Measurements from ENCODE around the gene DENND4C. TPM values are rescaled to one million over a fixed set of nuclear protein-coding genes. Genes with fewer than 3 reads are reported as not detected.
"Not testable (repeated sequence)": the region's sequence is repeated elsewhere in the genome, so short reads cannot be mapped to it uniquely, and the experiment has no call there.

The DENND4C gene
- polyA plus RNA-seq, 1 of the 3 experiments (the other 2 are of a cell fraction), result 7.5 TPM

DNA sequence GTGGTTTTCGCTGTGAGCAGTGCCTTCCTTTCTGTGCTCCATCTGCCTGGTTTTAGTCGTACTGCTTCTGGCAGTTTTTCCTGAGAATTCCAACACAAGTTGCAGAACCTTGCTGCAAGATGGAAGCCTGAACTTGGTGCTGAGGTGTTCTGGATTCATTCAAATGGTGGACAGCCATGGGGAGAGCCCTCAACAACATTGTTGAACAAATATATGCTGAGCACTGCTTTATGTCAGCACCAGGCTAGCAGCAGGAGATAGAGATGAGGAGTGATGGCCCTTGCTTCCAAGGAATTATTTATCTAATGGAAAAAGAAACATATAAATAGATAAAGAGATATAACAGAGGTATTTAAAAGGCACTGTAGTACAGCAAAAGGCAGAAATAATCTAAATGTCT lies 156.8 kb downstream of the DENND4C start:
- DNase-seq, result no peak

DNA sequence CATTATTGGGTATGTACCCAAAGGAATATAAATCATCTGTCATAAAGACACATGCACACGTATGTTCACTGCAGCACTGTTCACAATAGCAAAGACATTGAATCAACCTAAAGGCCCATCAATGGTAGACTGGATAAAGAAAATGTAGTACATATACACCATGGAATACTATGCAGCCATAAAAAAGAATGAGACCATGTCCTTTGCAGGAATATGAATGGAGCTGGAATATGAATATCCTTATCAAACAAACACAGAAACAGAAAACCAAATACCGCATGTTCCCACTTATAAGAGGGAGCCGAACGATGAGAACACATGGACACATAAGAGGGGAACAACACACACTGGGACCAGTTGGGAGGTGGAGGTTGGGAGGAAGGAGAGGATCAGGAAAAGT lies 159.0 kb downstream of the DENND4C start:
- H3K36me3 ChIP-seq (replicated peaks in 1 of 2; ENCODE audit: control insufficient read depth in 1 of 2, insufficient read depth in 2 of 2, low read length in 1 of 2); H3K9ac ChIP-seq; H4K20me1 ChIP-seq (ENCODE audit: insufficient read depth); H3K9me3 ChIP-seq; H3K27ac ChIP-seq (ENCODE audit: low read depth in 2 of 2, low read length in 1 of 2); H3K4me3 ChIP-seq (ENCODE audit: low read depth in 2 of 2, low read length in 1 of 2); H3K27me3 ChIP-seq (ENCODE audit: insufficient read depth); H3K4me1 ChIP-seq (ENCODE audit: control insufficient read depth in 1 of 2, insufficient read depth in 2 of 2, low read depth in 1 of 2, low read length in 1 of 2); H2AFZ ChIP-seq (ENCODE audit: low read depth); POLR2A ChIA-PET; DNase-seq; H3K79me2 ChIP-seq (ENCODE audit: insufficient read depth); H3K9me2 ChIP-seq; CTCF ChIA-PET; H3K4me2 ChIP-seq: not testable (repeated sequence)
- peaks cover 11% of the 10 kb centered on the region for H3F3A ChIP-seq (replicated peaks; ENCODE audit: insufficient read depth)
- 83% methylated on average over 4 of the region's 4 CpGs for WGBS (ENCODE audit: low lambda C conversion rate)

More for the DNA sequence above, 156.8 kb downstream of the DENND4C start:
- H3K79me2 ChIP-seq (ENCODE audit: insufficient read depth), result no peaks in the 10 kb centered on the region
- peaks cover 13% of the 10 kb centered on the region for H3F3A ChIP-seq (replicated peaks; ENCODE audit: insufficient read depth)
- ChIA-PET CTCF (no interaction called here), POLR2A (no interaction called here)
- H3K4me1 ChIP-seq (ENCODE audit: control insufficient read depth in 1 of 2, insufficient read depth in 2 of 2, low read depth in 1 of 2, low read length in 1 of 2), result peaks cover 0 to 5% of the 10 kb centered on the region in 2 experiments; a peak in 1 of 4 replicates
- WGBS (ENCODE audit: low lambda C conversion rate), result 87% methylated on average over 2 of the region's 2 CpGs
- H2AFZ ChIP-seq (ENCODE audit: low read depth), result no peak overlapping the region
- H3K27ac ChIP-seq (ENCODE audit: low read depth in 2 of 2, low read length in 1 of 2), result peak overlapping the region in 1 of 2 experiments; percentile 19; a peak in 1 of 4 replicates
- TF ChIP-seq, protein P1, sequence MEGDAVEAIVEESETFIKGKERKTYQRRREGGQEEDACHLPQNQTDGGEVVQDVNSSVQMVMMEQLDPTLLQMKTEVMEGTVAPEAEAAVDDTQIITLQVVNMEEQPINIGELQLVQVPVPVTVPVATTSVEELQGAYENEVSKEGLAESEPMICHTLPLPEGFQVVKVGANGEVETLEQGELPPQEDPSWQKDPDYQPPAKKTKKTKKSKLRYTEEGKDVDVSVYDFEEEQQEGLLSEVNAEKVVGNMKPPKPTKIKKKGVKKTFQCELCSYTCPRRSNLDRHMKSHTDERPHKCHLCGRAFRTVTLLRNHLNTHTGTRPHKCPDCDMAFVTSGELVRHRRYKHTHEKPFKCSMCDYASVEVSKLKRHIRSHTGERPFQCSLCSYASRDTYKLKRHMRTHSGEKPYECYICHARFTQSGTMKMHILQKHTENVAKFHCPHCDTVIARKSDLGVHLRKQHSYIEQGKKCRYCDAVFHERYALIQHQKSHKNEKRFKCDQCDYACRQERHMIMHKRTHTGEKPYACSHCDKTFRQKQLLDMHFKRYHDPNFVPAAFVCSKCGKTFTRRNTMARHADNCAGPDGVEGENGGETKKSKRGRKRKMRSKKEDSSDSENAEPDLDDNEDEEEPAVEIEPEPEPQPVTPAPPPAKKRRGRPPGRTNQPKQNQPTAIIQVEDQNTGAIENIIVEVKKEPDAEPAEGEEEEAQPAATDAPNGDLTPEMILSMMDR (IDR thresholded peaks at IDR 0.05), result no peak
- TF ChIP-seq TAF1 (IDR thresholded peaks at IDR 0.05; ENCODE audit: borderline replicate concordance, low read depth, low read length) (no peak), EZH2phosphoT487 (IDR thresholded peaks at IDR 0.05; ENCODE audit: borderline replicate concordance, low read depth) (no peak), EP300 (IDR thresholded peaks at IDR 0.05; ENCODE audit: borderline replicate concordance in 1 of 2, low read depth in 1 of 2, low read length in 1 of 2) (no peak), ELF1 (IDR thresholded peaks at IDR 0.05) (no peak), SMC3 (IDR thresholded peaks at IDR 0.05; ENCODE audit: low read depth, low read length) (no peak), POLR2AphosphoS5 (IDR thresholded peaks at IDR 0.05; ENCODE audit: low read depth, low read length) (no peak), JUND (IDR thresholded peaks at IDR 0.05) (0 out of 2 replicates have a peak, but pooled peaks have one; percentile 16), GATA2 (CRISPR knock-in tag; IDR thresholded peaks at IDR 0.05) (no peak), RXRA (IDR thresholded peaks at IDR 0.05; ENCODE audit: borderline replicate concordance, low read depth) (no peak), GABPA (IDR thresholded peaks at IDR 0.05; ENCODE audit: low read depth) (no peak), TCF12 (IDR thresholded peaks at IDR 0.05) (peak; percentile 73), NRF1 (IDR thresholded peaks at IDR 0.05; ENCODE audit: low read depth, low read length) (no peak), MXI1 (IDR thresholded peaks at IDR 0.05; ENCODE audit: low read depth, low read length) (no peak)
- TF ChIP-seq, protein P2, sequence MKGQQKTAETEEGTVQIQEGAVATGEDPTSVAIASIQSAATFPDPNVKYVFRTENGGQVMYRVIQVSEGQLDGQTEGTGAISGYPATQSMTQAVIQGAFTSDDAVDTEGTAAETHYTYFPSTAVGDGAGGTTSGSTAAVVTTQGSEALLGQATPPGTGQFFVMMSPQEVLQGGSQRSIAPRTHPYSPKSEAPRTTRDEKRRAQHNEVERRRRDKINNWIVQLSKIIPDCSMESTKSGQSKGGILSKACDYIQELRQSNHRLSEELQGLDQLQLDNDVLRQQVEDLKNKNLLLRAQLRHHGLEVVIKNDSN (IDR thresholded peaks at IDR 0.05; ENCODE audit: borderline replicate concordance, low read depth), result no peak
- TF ChIP-seq, protein P3, sequence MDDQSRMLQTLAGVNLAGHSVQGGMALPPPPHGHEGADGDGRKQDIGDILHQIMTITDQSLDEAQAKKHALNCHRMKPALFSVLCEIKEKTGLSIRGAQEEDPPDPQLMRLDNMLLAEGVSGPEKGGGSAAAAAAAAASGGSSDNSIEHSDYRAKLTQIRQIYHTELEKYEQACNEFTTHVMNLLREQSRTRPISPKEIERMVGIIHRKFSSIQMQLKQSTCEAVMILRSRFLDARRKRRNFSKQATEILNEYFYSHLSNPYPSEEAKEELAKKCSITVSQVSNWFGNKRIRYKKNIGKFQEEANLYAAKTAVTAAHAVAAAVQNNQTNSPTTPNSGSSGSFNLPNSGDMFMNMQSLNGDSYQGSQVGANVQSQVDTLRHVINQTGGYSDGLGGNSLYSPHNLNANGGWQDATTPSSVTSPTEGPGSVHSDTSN (IDR thresholded peaks at IDR 0.05), result peak; percentile 70
- TF ChIP-seq, protein P4, sequence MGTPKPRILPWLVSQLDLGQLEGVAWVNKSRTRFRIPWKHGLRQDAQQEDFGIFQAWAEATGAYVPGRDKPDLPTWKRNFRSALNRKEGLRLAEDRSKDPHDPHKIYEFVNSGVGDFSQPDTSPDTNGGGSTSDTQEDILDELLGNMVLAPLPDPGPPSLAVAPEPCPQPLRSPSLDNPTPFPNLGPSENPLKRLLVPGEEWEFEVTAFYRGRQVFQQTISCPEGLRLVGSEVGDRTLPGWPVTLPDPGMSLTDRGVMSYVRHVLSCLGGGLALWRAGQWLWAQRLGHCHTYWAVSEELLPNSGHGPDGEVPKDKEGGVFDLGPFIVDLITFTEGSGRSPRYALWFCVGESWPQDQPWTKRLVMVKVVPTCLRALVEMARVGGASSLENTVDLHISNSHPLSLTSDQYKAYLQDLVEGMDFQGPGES (IDR thresholded peaks at IDR 0.05; ENCODE audit: low read depth, low read length), result no peak
- H3K9me2 ChIP-seq, result no peaks in the 10 kb centered on the region
- H3K9me3 ChIP-seq, result no peaks in the 10 kb centered on the region
- H3K36me3 ChIP-seq (replicated peaks in 1 of 2; ENCODE audit: control insufficient read depth in 1 of 2, insufficient read depth in 2 of 2, low read length in 1 of 2), result no peaks in the 10 kb centered on the region
- H3K4me3 ChIP-seq (ENCODE audit: low read depth in 2 of 2, low read length in 1 of 2), result no peak overlapping the region
- no peaks in the 10 kb centered on the region for H4K20me1 ChIP-seq (ENCODE audit: insufficient read depth)
- H3K27me3 ChIP-seq (ENCODE audit: insufficient read depth), result no peaks in the 10 kb centered on the region
- H3K9ac ChIP-seq, result no peak overlapping the region
- peak overlapping the region; percentile 17; the same call in 1 of the 2 replicates for H3K4me2 ChIP-seq

All from SK-N-SH (cell line).